ENCODE measurements around the gene SFTPA2. TPM values are rescaled to one million over a fixed set of nuclear protein-coding genes. Genes with fewer than 3 reads are reported as not detected.
"Not testable (repeated sequence)": the region's sequence is repeated elsewhere in the genome, so short reads cannot be mapped to it uniquely, and the experiment has no call there.

Gene SFTPA2
- total and polyA plus RNA-seq, 4 donors: 0.17 TPM; not detected in 3

GRCh38 chr10:79508245-79508644 is 52.0 kb downstream of the SFTPA2 start:
- DNase-seq (ENCODE audit: low spot score); H3K27ac ChIP-seq (ENCODE audit: low read depth in 1 of 2, low read length in 2 of 2); H3K36me3 ChIP-seq (ENCODE audit: control insufficient read depth in 4 of 4, insufficient read depth in 3 of 4, low read depth in 1 of 4, low read length in 3 of 4); H3K4me3 ChIP-seq (ENCODE audit: low read depth in 1 of 3, low read length in 3 of 3); H3K4me1 ChIP-seq (ENCODE audit: control insufficient read depth in 4 of 4, insufficient read depth in 4 of 4, low read length in 3 of 4); H3K9me3 ChIP-seq (ENCODE audit: control insufficient read depth in 4 of 4, low read length in 3 of 4); H3K27me3 ChIP-seq (ENCODE audit: control insufficient read depth in 4 of 4, insufficient read depth in 4 of 4, low read length in 3 of 4); H3K9ac ChIP-seq (ENCODE audit: low read depth in 1 of 2, low read length in 2 of 2): not testable (repeated sequence)
- WGBS: 83% methylated on average over 3 of the region's 4 CpGs

GRCh38 chr10:79507440-79508167 is 52.6 kb downstream of the SFTPA2 start:
- TF ChIP-seq RAD21 (IDR thresholded peaks at IDR 0.05): no peak
- no peak for TF ChIP-seq JUND (IDR thresholded peaks at IDR 0.05)
- TF ChIP-seq RXRA (IDR thresholded peaks at IDR 0.05): no peak
- no peak for TF ChIP-seq NR2F2 (IDR thresholded peaks at IDR 0.05)
- TF ChIP-seq HNF4A (conservative IDR thresholded peaks at IDR 0.05): no peak
- no peak for TF ChIP-seq GABPA (IDR thresholded peaks at IDR 0.05 in 1 of 2, conservative IDR thresholded peaks at IDR 0.05 in 1 of 2)
- TF ChIP-seq HNF4G (IDR thresholded peaks at IDR 0.05): no peak
- Histone ChIP-seq H3K27ac (ENCODE audit: low read depth in 1 of 2, low read length in 2 of 2) (no peak overlapping the region), H3K27me3 (ENCODE audit: control insufficient read depth in 4 of 4, insufficient read depth in 4 of 4, low read length in 3 of 4) (no peaks in the 10 kb centered on the region), H3K9ac (ENCODE audit: low read depth in 1 of 2, low read length in 2 of 2) (no peak overlapping the region), H3K4me3 (ENCODE audit: low read depth in 1 of 3, low read length in 3 of 3) (no peak overlapping the region), H3K9me3 (ENCODE audit: control insufficient read depth in 4 of 4, low read length in 3 of 4) (no peaks in the 10 kb centered on the region), H3K4me1 (ENCODE audit: control insufficient read depth in 4 of 4, insufficient read depth in 4 of 4, low read length in 3 of 4) (no peaks in the 10 kb centered on the region), H3K36me3 (ENCODE audit: control insufficient read depth in 4 of 4, insufficient read depth in 3 of 4, low read depth in 1 of 4, low read length in 3 of 4) (no peaks in the 10 kb centered on the region)
- DNase-seq (ENCODE audit: low spot score): no peak
- 80% methylated on average over 9 of the region's 9 CpGs for WGBS

Small RNA genes within 50 kb of the gene (small RNA-seq; reads per million reads assigned to genes)
- gene BX248123.2: not detected
- not detected for gene RPS12P18

Other genes with a start within 250 kb of the SFTPA2 start
- gene PPIF, start 212.9 kb downstream of the SFTPA2 start, total RNA-seq: 10 to 100 TPM; 22.2 to 84.3 TPM
- 10 to 100 TPM; 51.4 to 68.6 TPM for gene PPIF, start 212.9 kb downstream of the SFTPA2 start, polyA plus RNA-seq
- 10 to 100 TPM in 1 of 2 donors, 1 to 10 TPM in 1; 7.8 to 23.9 TPM for gene ZCCHC24, start 114.8 kb downstream of the SFTPA2 start, total RNA-seq
- 10 to 100 TPM; 13.2 to 16.4 TPM for gene ZCCHC24, start 114.8 kb downstream of the SFTPA2 start, polyA plus RNA-seq
- gene EIF5AL1, start 47.9 kb downstream of the SFTPA2 start, total RNA-seq: under 1 TPM; 0.05 to 0.08 TPM
- 1 to 10 TPM in 1 of 2 donors, under 1 TPM in 1; 0.96 to 2.1 TPM for gene EIF5AL1, start 47.9 kb downstream of the SFTPA2 start, polyA plus RNA-seq
- not detected for gene SFTPA1, start 50.5 kb upstream of the SFTPA2 start, total RNA-seq
- gene SFTPA1, start 50.5 kb upstream of the SFTPA2 start, polyA plus RNA-seq: not detected
- under 1 TPM; 0.25 to 0.37 TPM for gene NUTM2B, start 142.8 kb upstream of the SFTPA2 start, total RNA-seq
- gene NUTM2B, start 142.8 kb upstream of the SFTPA2 start, polyA plus RNA-seq: under 1 TPM in 1 of 2 donors, not detected in 1; 0.43 TPM